ENCODE measurements around the gene SLC25A51.
"Not testable (repeated sequence)": the region's sequence is repeated elsewhere in the genome, so short reads cannot be mapped to it uniquely, and the experiment has no call there.

Gene SLC25A51

GRCh38 chr9:37919246-37919955, 15.5 kb upstream of the SLC25A51 start:
- DNase-seq: no peak

DNA sequence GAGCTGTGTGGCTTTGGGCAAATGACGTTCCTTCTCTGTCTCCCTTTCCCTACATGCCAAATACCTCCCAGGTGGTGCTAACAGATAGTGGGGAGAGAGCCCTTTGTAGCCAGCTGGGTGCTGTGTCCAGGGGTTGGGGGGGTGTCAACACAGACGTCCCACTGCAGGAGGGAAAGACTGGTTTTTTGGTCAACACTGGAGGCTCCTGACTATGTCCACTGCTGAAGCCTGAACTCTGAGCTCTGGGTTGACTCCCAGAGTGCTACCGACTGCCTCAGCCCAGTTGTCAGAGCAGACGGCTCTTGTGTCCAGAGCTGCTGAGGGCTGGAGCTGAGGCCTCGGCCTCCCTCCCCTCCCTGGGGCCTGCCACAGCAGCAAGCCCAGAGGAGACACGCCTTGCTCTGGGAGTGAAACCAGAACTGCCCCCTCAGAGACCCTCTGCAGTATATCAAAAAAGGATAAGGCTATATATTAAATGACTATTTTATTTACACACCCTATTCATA, 14.8 kb upstream of the SLC25A51 start:
- DNase-seq: no peak

- DNase-seq: no peak
Observed at GRCh38 chr9:37917801-37918664, 14.1 kb upstream of the SLC25A51 start.

- no peak for DNase-seq
Observed at GRCh38 chr9:37917313-37917731, 13.4 kb upstream of the SLC25A51 start.

DNA sequence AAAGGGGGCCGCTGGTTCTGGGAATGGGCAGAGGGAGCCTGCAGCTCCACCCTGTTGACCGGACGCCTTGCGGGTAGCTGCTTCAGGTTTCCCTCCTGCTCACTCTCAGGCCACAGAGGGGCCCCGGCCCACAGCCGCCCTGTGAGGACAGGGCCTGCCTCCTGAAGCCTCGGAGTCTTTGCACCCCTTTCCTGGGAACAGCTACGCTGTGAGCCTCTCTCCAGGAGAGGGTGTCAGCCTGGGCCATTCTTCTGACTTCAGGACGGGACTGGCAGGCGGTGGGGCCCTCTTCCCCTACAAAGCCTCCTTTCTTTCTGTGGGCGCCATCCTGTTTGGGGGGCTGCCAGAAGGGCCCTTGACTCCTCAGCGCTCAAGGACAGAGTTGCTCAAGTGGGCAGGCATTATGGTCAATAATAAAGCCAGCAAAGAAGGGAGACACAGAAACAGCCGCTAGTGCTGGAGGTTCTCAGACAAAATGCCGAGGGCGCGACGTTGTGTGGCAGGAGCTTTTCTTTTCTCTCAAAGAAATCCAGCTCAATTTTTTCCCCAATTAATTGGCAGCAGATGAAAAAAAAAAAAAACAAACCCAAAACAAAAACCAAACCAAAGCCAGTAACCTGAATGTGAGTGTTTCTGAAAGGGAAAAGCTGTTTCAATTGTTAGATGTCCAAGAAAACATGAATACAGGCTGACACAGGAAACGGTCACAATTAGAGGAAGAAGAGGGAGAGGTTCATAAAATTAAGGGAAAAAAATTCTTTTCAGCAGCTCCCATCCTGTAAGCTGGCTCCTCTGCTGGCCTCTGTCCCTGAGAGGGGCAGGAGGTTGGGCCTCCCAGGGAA, 12.8 kb upstream of the SLC25A51 start:
- DNase-seq: no peak

GRCh38 chr9:37915911-37916470, 12.1 kb upstream of the SLC25A51 start:
- DNase-seq: no peak

DNA sequence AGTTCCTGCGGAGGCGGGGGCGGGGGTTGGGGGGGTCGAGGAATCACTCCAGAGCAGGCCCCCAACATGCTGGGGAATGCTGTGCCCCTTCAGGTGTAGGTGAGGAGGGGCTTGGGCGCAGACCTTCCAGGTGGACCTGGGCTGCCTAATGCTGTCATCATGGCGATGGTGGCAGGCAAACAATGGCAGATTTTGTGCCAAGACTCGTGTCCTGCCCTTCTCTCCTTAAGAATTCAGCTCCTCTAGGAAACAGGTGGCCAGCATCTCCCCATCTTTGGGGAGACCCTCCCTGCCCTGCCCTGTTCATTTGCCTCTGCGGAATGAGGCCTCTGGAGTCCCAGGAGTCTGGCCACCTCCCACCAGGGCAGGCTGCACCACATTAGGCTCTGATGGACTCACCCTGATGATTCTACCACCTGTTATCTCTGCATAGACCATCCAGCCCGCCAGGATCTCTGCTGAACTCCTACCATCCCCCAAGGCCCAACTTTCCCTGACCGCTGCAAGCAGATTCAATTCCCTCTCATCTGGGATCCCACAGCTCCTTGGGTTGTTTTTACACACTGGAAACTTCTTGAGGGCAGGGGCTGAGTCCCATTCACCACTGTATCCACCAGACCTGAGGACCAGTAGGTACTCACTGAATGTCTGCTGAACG, 10.9 kb upstream of the SLC25A51 start:
- no peak for DNase-seq

GRCh38 chr9:37914154-37914551, 10.2 kb upstream of the SLC25A51 start:
- no peak for DNase-seq

- DNase-seq: peak; percentile 84
Observed at GRCh38 chr9:37913480-37914153, 9.7 kb upstream of the SLC25A51 start.

DNA sequence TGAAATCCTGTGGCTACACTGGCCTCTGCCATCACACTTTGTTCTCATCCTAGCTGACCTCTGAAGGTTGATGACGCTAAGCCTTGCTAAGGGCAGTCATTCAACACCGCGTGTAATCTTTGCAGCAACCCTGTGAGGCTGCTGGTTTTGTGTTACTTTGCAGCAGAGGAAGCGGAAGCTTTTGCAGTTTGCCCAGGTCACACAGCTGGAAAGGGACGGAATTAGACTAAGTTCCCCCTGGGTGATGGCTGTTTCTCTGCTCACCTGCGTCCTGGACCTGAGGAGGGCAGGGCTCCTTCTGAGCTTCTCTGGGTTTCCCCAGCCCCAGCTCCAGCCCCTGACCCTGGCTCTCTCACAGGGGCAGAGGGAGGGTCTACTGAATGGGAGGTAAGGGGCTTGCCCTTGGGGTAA, 7.3 kb upstream of the SLC25A51 start:
- DNase-seq: no peak

- DNase-seq: no peak
Observed at GRCh38 chr9:37910271-37910670, 6.3 kb upstream of the SLC25A51 start.

GRCh38 chr9:37909836-37910235, 5.9 kb upstream of the SLC25A51 start:
- not testable (repeated sequence) for DNase-seq

DNA sequence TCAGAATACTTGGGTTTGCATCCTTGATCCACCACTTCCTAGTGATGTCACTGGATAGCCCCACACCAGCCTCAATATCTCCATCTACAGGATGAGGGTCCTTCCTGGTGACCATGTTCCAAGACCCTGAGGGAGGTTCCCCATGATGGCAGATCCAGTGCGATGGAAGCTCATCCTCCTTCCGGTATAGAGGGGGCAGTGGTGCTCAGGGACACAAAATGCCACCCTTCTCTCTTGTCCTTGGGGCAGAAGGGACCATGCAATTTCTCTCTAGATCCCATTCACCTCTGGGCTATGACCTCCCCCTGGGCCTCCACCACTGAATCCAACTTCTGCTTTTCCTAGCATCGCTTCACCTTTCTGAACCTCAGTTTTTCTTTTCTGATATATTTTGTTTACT, 5.4 kb upstream of the SLC25A51 start:
- DNase-seq: no peak

- no peak for DNase-seq
Observed at GRCh38 chr9:37908698-37909186, 4.8 kb upstream of the SLC25A51 start.

- DNase-seq: no peak
Observed at GRCh38 chr9:37908283-37908682, 4.4 kb upstream of the SLC25A51 start.

GRCh38 chr9:37906312-37907239, 2.6 kb upstream of the SLC25A51 start:
- DNase-seq: no peak

DNA sequence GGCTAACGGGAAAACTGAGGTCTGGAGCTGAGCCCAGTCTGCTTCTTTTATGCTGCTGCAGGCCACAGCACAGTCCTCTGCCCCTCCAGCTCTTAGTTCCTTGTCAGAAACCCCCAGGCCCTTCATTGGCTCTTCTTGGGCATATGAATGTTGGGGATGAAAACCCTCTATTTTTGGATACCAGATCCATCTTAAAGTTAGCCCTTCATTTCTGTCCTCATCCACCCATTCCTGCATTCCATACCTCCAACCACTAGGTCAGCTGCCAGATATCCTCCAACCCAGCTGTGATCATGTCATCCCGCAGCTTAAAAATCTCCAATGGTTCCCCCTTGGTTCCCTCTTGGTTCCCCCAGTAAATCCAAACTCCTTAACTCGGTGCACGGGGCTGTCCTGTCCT, 1.8 kb upstream of the SLC25A51 start:
- DNase-seq: no peak

- no peak for DNase-seq
Observed at GRCh38 chr9:37905131-37905505, 1.2 kb upstream of the SLC25A51 start.

- no peak for DNase-seq
Observed at GRCh38 chr9:37904445-37905130, 661 bp upstream of the SLC25A51 start.

Measured in left hindlimb (tissue), 1 donor.